Eye (tissue), 1 donor: ENCODE data around the gene MRPS23.

ENCODE experiments used
- DNase-seq: peaks from one replicate; pipeline ENCODE4 v3.0.0-alpha.2; 2015

The MRPS23 gene

GRCh38 chr17:57849874-57850754 is at the start of gene MRPS23:
Gene MRPS23 (minus strand): TSS chr17:57850044. CDS start chr17:57850010, 34 bp downstream.
- peak; percentile 99 for DNase-seq

- no peak for DNase-seq
Measured at GRCh38 chr17:57899391-57899790, 49.5 kb upstream of the MRPS23 start.

GRCh38 chr17:57898487-57899311 is 48.9 kb upstream of the MRPS23 start:
- DNase-seq: peak; percentile 93

- no peak for DNase-seq
Measured at GRCh38 chr17:57895382-57896060, 45.7 kb upstream of the MRPS23 start.

GRCh38 chr17:57894848-57895247 is 45.0 kb upstream of the MRPS23 start:
- no peak for DNase-seq

GRCh38 chr17:57892820-57893595 is 43.2 kb upstream of the MRPS23 start:
- peak; percentile 97 for DNase-seq

- DNase-seq: peak; percentile 97
Measured at GRCh38 chr17:57892146-57892819, 42.4 kb upstream of the MRPS23 start.

- DNase-seq: no peak
Measured at GRCh38 chr17:57890857-57891232, 41.0 kb upstream of the MRPS23 start.

- DNase-seq: no peak
Measured at GRCh38 chr17:57889892-57890856, 40.3 kb upstream of the MRPS23 start.

- DNase-seq: no peak
Measured at GRCh38 chr17:57889252-57889651, 39.4 kb upstream of the MRPS23 start.

GRCh38 chr17:57888311-57889216 is 38.7 kb upstream of the MRPS23 start:
- no peak for DNase-seq

- no peak for DNase-seq
Measured at GRCh38 chr17:57887161-57887560, 37.3 kb upstream of the MRPS23 start.

GRCh38 chr17:57886020-57886419 is 36.2 kb upstream of the MRPS23 start:
- no peak for DNase-seq

- no peak for DNase-seq
Measured at GRCh38 chr17:57885148-57885915, 35.5 kb upstream of the MRPS23 start.

GRCh38 chr17:57881783-57882351 is 32.0 kb upstream of the MRPS23 start:
- peak; percentile 50 for DNase-seq

GRCh38 chr17:57881143-57881542 is 31.3 kb upstream of the MRPS23 start:
- DNase-seq: peak; percentile 87

- DNase-seq: no peak
Measured at GRCh38 chr17:57880086-57880456, 30.2 kb upstream of the MRPS23 start.

- no peak for DNase-seq
Measured at GRCh38 chr17:57879437-57880085, 29.7 kb upstream of the MRPS23 start.
